Coronary artery (tissue), 2 donors: ENCODE data around the gene CLEC16A.

Experiments used
- DNase-seq: peaks from one replicate; pipeline ENCODE4 v3.0.0-alpha.2; 2017; ENCODE audit warnings: low spot score
- H3K27ac ChIP-seq, 2 donors: fragments of 200-600 bp; sonication (generic); one replicate each; pipeline ENCODE4 v1.5.1; 2016 to 2019
- H3K4me3 ChIP-seq: fragments of 200-600 bp; sonication (generic); 2 replicates; pipeline ENCODE4 v1.5.1; 2016; ENCODE audit warnings: mild to moderate bottlenecking, moderate library complexity
- TF ChIP-seq, protein P1 (sequence below): fragments of 200-600 bp; sonication (generic); IDR thresholded peaks from one replicate; pipeline ENCODE4 v1.5.1; 2019; ENCODE audit warnings: antibody characterized with exemption

The CLEC16A gene

GRCh38 chr16:11164482-11165270, 220.3 kb downstream of the CLEC16A start:
- TF ChIP-seq, protein P1, sequence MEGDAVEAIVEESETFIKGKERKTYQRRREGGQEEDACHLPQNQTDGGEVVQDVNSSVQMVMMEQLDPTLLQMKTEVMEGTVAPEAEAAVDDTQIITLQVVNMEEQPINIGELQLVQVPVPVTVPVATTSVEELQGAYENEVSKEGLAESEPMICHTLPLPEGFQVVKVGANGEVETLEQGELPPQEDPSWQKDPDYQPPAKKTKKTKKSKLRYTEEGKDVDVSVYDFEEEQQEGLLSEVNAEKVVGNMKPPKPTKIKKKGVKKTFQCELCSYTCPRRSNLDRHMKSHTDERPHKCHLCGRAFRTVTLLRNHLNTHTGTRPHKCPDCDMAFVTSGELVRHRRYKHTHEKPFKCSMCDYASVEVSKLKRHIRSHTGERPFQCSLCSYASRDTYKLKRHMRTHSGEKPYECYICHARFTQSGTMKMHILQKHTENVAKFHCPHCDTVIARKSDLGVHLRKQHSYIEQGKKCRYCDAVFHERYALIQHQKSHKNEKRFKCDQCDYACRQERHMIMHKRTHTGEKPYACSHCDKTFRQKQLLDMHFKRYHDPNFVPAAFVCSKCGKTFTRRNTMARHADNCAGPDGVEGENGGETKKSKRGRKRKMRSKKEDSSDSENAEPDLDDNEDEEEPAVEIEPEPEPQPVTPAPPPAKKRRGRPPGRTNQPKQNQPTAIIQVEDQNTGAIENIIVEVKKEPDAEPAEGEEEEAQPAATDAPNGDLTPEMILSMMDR, result no peak
- DNase-seq, result no peak
- Histone ChIP-seq H3K4me3 (no peak overlapping the region), H3K27ac (no peak overlapping the region)

DNA sequence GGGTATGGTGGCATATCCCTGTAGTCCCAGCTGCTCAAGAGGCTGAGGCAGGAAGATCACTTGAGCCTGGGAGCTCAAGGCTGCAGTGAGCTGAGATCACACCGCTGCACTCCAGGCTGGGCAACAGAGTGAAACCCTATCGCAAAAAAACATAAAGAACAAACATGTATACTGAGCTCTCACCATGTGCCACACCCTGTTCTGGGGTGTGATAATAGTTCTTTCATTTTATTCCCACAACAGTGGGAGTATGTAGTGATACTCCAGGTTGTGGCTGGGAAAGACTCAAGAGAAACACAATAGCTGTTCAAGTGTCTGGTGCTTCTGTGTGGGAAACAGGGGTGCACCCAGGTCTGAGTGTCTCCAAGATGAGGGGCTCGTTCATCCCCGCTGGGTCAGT, 221.0 kb downstream of the CLEC16A start:
- Histone ChIP-seq H3K27ac (no peak overlapping the region), H3K4me3 (no peak overlapping the region)
- no peak for DNase-seq
- TF ChIP-seq, protein P1, result no peak

GRCh38 chr16:11165894-11166665, 221.7 kb downstream of the CLEC16A start:
- TF ChIP-seq, protein P1, result no peak
- H3K4me3 ChIP-seq, result no peak overlapping the region
- H3K27ac ChIP-seq, result no peak overlapping the region
- DNase-seq, result no peak

DNA sequence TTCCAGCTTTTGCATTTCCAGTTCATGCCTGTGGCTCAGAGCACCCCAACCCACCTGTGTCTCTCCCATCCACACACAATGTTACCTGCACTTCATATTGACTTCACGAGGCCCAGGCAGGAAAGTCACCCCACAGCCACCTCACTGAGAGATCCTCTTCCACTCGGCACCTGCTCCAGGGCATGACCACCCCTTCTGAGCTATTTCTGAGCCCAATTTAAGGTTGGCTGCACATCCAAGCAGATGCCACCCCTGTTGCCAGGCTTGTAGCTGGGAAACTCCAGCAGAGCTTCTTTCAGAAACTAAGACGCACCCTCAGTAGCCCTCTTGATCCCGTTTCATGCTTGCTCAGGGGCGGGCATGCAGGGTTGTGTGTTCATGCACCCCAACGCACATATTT, 223.2 kb downstream of the CLEC16A start:
- no peak overlapping the region for H3K4me3 ChIP-seq
- H3K27ac ChIP-seq, result no peak overlapping the region
- TF ChIP-seq, protein P1, result no peak
- no peak for DNase-seq

DNA sequence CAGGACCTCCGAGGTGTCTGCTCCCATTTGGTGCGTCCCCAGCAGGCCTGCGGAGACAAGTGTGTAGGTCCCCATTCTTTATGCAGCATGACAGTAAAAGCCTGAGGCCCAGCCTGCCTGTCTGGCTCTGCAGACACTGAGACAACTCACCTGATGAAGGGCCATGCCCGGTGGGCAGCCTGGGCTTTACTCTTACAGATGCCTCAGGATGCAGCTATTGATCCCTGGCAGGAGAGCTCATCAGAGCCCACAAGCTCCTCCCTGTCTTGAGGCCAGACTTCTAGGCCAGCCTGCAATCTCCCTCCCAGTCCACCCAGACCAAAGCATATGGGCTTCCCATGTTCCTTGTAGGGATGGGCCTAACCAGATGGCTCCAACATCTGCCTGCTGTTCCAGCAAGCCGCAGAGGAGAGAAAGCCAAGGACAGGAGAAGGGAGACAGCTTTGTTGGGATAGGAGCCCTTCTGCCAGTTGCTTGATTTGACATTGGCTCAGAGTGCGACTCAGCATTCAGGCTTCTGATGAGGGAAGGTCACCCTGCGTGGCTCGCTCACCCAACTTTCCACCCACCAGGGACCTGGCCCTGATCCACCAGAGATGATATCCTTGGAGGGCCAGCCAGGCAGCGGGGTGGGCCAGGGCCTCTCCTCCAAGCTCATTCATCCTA, 224.2 kb downstream of the CLEC16A start:
- no peak for DNase-seq
- no peak overlapping the region for H3K4me3 ChIP-seq
- no peak overlapping the region for H3K27ac ChIP-seq
- TF ChIP-seq, protein P1, result no peak

DNA sequence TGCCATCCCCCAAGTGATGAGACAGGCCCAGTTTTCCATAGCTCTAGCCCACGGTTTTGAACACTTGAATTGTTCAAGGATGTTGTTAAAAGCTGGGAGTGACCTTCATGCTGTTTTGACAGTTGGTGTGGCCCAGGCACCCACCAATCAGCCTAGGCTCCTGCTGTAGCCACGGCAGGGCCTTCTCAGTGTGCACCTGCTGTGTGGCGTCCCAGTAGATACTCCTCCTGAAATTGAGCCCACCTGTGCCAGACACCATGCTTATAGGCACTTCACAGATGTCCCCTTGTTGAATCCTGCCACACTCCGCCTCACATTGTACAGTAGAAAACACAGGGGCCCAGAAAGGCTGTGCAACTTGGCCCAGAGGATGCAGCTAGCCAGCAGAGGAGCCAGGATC, 225.3 kb downstream of the CLEC16A start:
- Histone ChIP-seq H3K27ac (no peak overlapping the region), H3K4me3 (no peak overlapping the region)
- DNase-seq, result no peak
- TF ChIP-seq, protein P1, result no peak
